Gastroesophageal sphincter (tissue), 2 donors: Measurements from ENCODE around the gene NAALADL2.

Experiments
- POLR2A ChIP-seq, 2 donors: fragments of 450-650 bp; IDR thresholded peaks; one replicate each; pipeline ENCODE4 v1.6.1; 2017; ENCODE audit warnings: antibody characterized with exemption in 2 of 2, mild to moderate bottlenecking in 2 of 2, moderate library complexity in 1 of 2
- POLR2AphosphoS5 ChIP-seq: sonication (generic); formaldehyde crosslinking; IDR thresholded peaks from one replicate; pipeline ENCODE4 v1.6.1; 2017; ENCODE audit warnings: antibody characterized with exemption

DNA sequence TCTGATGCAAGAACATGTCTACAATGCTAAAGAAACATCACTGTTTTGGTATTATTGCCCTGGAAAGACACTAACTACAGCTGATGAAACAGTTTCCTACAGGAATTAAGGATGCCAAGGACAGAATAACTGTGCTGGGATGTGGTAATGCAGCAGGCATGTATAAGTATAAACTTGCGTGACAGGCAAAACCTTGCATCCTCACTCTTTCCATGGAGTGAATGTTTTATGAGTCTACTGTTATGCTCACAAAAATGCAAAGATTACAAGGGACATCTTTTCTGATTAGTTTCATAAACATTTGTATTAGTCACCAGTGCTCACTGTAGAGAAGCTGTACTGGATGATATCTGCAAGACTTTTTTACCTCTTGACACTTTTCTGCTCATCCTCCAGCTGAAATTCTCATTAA, 143.6 kb downstream of the NAALADL2 start:
- TF ChIP-seq POLR2AphosphoS5 (no peak), POLR2A (IDR thresholded peaks at IDR 0.05) (no peak)
